HepG2 (cell line): Measurements from ENCODE around the gene NATD1. TPM values are rescaled to one million over a fixed set of nuclear protein-coding genes. Genes with fewer than 3 reads are reported as not detected.

Experiments used
- BCL3 ChIP-seq: sonication (generic); formaldehyde crosslinking; IDR thresholded peaks from 2 replicates; pipeline ENCODE4 v1.5.1; 2020; ENCODE audit warnings: mild to moderate bottlenecking, missing genetic modification reagents, moderate library complexity
- CBX2 ChIP-seq, 2 experiments: fragments of 200-600 bp in 1 of 2; sonication (generic); formaldehyde crosslinking in 1 of 2; IDR thresholded peaks; 2 replicates each; pipeline versions ENCODE4 v1.7.0 to v1.8.1; 2018 to 2022; ENCODE audit warnings: low read depth in 2 of 2, low read length in 1 of 2, mild to moderate bottlenecking in 1 of 2, missing genetic modification reagents in 1 of 2
- CTCF ChIP-seq: sonication (generic); formaldehyde crosslinking; IDR thresholded peaks from 2 replicates; pipeline ENCODE4 v1.5.0; 2020; ENCODE audit warnings: mild to moderate bottlenecking, missing genetic modification reagents, moderate library complexity
- DDIT3 ChIP-seq: sonication (generic); formaldehyde crosslinking; IDR thresholded peaks from 2 replicates; pipeline ENCODE4 v1.4.0; 2020; ENCODE audit warnings: mild to moderate bottlenecking, missing genetic modification reagents
- GZF1 ChIP-seq: sonication (generic); formaldehyde crosslinking; IDR thresholded peaks from 2 replicates; pipeline ENCODE4 v1.5.1; 2020; ENCODE audit warnings: mild to moderate bottlenecking, missing genetic modification reagents
- HOXA7 ChIP-seq: sonication (generic); formaldehyde crosslinking; IDR thresholded peaks from 2 replicates; pipeline ENCODE4 v1.8.1; 2022; ENCODE audit warnings: mild to moderate bottlenecking, missing genetic modification reagents, moderate library complexity
- ISL2 ChIP-seq: sonication (generic); formaldehyde crosslinking; IDR thresholded peaks from 2 replicates; pipeline ENCODE4 v1.5.0; 2020; ENCODE audit warnings: missing genetic modification reagents
- JARID2 ChIP-seq: sonication (generic); formaldehyde crosslinking; IDR thresholded peaks from 2 replicates; pipeline ENCODE4 v1.8.1; 2023; ENCODE audit warnings: missing genetic modification reagents, inconsistent platforms; ENCODE audit not compliant: insufficient replicate concordance
- JUND ChIP-seq: sonication (generic); formaldehyde crosslinking; IDR thresholded peaks from 2 replicates; pipeline ENCODE4 v1.8.0; 2022; ENCODE audit warnings: mild to moderate bottlenecking, missing genetic modification reagents
- MTF1 ChIP-seq: sonication (generic); formaldehyde crosslinking; IDR thresholded peaks from 2 replicates; pipeline ENCODE4 v1.5.0; 2020; ENCODE audit warnings: missing genetic modification reagents
- MXI1 ChIP-seq: IDR thresholded peaks from 3 replicates; pipeline ENCODE4 v1.6.1; 2012; ENCODE audit warnings: low read depth, low read length, inconsistent platforms, borderline replicate concordance
- PHF21A ChIP-seq: sonication (generic); formaldehyde crosslinking; IDR thresholded peaks from 2 replicates; pipeline ENCODE4 v1.5.0; 2020; ENCODE audit warnings: mild to moderate bottlenecking, missing genetic modification reagents
- PRPF4 ChIP-seq: fragments of 200-400 bp; formaldehyde crosslinking; IDR thresholded peaks from 2 replicates; pipeline ENCODE4 v1.6.1; 2016; ENCODE audit warnings: low read length, low read depth; ENCODE audit not compliant: poor library complexity, severe bottlenecking
- RNF219 ChIP-seq: sonication (generic); formaldehyde crosslinking; IDR thresholded peaks from 2 replicates; pipeline ENCODE4 v1.5.0; 2020; ENCODE audit warnings: mild to moderate bottlenecking, missing genetic modification reagents
- SKIL ChIP-seq: sonication (generic); formaldehyde crosslinking; IDR thresholded peaks from 2 replicates; pipeline ENCODE4 v1.8.0; 2022; ENCODE audit warnings: missing genetic modification reagents, mild to moderate bottlenecking, moderate library complexity, borderline replicate concordance
- SP140L ChIP-seq: sonication (generic); formaldehyde crosslinking; IDR thresholded peaks from 2 replicates; pipeline ENCODE4 v1.4.0; 2020; ENCODE audit warnings: missing genetic modification reagents, borderline replicate concordance
- STAG1 ChIP-seq: sonication (generic); formaldehyde crosslinking; IDR thresholded peaks from 2 replicates; pipeline ENCODE4 v1.4.0; 2020; ENCODE audit warnings: missing genetic modification reagents
- ZMAT3 ChIP-seq: sonication (generic); formaldehyde crosslinking; conservative IDR thresholded peaks from 2 replicates; pipeline ENCODE4 v1.7.0; 2021; ENCODE audit warnings: missing genetic modification reagents
- ZNF557 ChIP-seq: sonication (generic); formaldehyde crosslinking; IDR thresholded peaks from 2 replicates; pipeline ENCODE4 v1.4.0; 2020; ENCODE audit warnings: missing genetic modification reagents
- ZNF773 ChIP-seq: sonication (generic); formaldehyde crosslinking; IDR thresholded peaks from 2 replicates; pipeline ENCODE4 v1.4.0; 2020; ENCODE audit warnings: missing genetic modification reagents, borderline replicate concordance
- polyA plus RNA-seq, 8 experiments: library from polyadenylated mRNA; depleted of rRNA in 3 of 8; stranded (reverse) in 7 of 8; unstranded in 1 of 8; fragments of >200 nt; fragmentation: Illumina TruSeq in 4 of 8; extraction: Trizol in 4 of 8; gene quantifications; 2 replicates each; pipeline versions ENCODE4 v1.2.1 to v1.2.3, GENCODE V29; 2011 to 2016; ENCODE audit warnings: low read depth in 4 of 8, missing spikeins in 1 of 8, mixed read lengths in 1 of 8; ENCODE audit not compliant: insufficient read depth in 1 of 8
- total RNA-seq, 5 experiments: library from RNA; depleted of rRNA; stranded (reverse); fragments of >200 nt; fragmentation: Illumina TruSeq; extraction: Trizol; gene quantifications; 2 replicates each; pipeline ENCODE4 v1.2.3, GENCODE V29; 2016; ENCODE audit warnings: low read depth in 1 of 5

Gene NATD1
- total and polyA plus RNA-seq, 2 of the 13 experiments (the other 11 are each of a cell fraction or from before 2014, with no cell fraction given), result 0.31 to 2.3 TPM

GRCh38 chr17:21286066-21286770 lies 33.0 kb upstream of the NATD1 start (continued):
- TF ChIP-seq CTCF (CRISPR knock-in tag) (no peak), HOXA7 (CRISPR knock-in tag) (no peak), STAG1 (CRISPR knock-in tag) (no peak), JUND (peak; percentile 88), ISL2 (CRISPR knock-in tag) (0 out of 2 replicates have a peak, but pooled peaks have one; percentile 38), MXI1 (peak; percentile 97; the same call in 2 of the 3 replicates), ZMAT3 (CRISPR knock-in tag) (no peak), PRPF4 (no peak), JARID2 (no peak), ZNF773 (CRISPR knock-in tag) (no peak), MTF1 (CRISPR knock-in tag) (no peak), BCL3 (CRISPR knock-in tag) (peak; percentile 41; the same call in 1 of the 2 replicates), RNF219 (no peak), PHF21A (CRISPR knock-in tag) (peak; percentile 83), SP140L (0 out of 2 replicates have a peak, but pooled peaks have one; percentile 17), DDIT3 (CRISPR knock-in tag) (no peak), SKIL (peak; percentile 86), ZNF557 (CRISPR knock-in tag) (no peak), GZF1 (peak; percentile 38; the same call in 1 of the 2 replicates), CBX2 (IDR thresholded peaks at IDR 0.05; ENCODE audit: low read depth, low read length) (no peak), CBX2 (CRISPR knock-in tag; IDR thresholded peaks at IDR 0.05; ENCODE audit: low read depth) (no peak)
